ENCODE data around the gene GMDS.

GMDS gene

DNA sequence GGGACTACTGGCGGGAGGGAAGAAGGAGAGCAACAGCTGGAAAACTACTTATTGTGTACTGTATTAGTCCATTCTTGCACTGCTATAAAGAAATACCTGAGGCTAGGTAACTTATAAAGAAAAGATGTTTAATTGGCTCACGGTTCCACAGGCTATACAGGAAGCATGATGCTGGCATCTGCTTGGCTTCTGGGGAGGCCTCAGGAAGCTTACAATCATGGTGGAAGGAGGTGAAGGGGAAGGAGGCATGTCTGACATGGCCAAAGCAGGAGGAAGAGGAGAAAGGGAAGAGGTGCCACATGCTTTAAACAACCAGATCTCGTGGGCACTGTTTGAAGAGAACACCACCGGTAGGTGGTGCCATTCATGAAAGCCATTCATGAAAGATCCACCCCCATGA is 67.3 kb downstream of the GMDS start:
- DNase-seq (ENCODE audit: low read depth, low spot score), result no peak

DNA sequence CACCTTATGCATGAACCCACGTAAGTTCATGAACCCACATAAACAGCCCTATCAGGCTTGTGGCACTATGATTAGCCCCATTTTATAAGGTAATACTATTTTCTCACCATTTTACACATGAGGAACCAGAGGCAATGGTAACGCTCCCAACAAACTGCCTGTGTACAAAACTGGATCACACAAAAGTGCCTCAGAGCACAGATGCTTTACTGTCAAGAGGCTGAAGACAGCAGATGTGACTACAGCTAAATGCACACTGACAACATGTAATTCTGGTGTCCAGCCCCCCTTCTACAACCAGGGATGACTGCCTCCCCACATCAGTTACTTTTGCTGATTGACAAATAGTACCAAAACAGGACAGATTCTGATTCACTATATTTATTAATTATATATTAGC is 69.6 kb downstream of the GMDS start:
- no peak for DNase-seq (ENCODE audit: low read depth, low spot score)

DNA sequence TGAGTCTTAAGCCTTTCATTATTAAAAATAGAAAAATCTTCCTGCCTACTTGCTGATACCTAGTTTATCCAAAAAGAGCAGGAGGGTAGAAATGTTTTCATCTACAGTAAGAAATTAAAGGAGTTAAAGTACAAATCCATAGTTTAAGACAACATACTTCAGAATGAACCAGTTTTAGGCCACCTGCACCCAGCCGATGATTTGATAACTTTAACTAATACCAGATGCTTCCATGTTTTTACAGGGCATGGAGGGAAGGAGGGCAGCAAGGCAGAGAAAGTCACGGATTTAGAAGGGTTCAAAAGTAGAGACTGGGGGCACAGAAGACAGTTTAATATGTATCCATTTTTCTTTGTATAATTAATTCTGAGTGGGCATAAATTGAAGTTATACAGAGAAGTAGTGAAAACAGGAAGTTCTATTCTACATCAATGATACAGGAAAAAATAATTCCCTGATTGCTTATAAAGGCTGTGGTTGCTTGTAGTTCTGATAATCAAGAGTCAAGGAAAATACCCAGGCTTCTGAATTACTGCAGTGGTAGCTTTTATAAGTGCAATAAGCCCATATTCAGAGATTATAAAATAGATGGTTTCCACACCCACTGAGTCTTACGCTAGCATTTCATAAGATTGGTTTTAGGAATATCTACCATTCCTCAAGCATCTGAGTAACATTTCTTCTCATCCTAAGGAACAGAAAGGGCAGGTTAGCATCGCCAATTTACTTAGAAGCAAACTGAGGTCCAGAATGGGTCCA is 72.0 kb downstream of the GMDS start:
- no peak for DNase-seq (ENCODE audit: low read depth, low spot score)

DNA sequence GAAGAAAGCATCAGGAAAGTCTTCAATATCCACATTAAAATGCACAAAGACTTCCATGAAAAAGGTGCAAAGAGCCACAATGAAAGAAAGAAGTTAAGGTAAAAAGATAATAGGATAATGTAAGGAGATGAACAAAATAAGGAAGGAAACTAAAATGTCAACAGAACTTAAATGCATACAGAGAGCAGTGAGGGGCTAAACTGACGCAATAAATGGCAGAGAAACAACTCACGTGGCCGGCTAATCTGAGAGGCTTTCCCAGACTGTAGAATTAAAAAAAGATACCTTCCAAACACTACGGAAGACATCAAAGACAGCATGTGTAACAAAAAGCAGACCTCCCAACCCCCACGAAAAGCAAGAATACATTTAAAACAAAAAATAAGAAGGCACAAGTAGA is 73.7 kb downstream of the GMDS start:
- DNase-seq (ENCODE audit: low read depth, low spot score), result no peak

DNA sequence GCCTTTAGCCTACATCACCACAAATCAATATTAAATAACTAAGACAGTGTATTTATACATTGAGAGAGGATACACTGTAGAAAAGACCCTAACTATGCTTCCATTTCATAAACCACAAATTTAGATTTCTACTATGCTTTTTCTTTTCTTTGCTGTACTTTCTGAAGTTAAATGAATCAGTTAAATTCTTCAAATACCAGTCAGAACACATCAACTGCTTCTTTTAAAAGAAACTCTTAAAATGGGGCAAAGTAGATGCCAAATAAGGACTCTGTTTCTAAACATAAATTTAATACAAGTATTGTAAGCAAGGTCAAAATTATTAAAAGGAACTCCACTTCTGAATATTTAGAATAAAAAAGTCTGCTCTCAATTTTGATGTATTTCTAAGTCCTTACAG is 76.9 kb downstream of the GMDS start:
- no peak for DNase-seq (ENCODE audit: low read depth, low spot score)

DNA sequence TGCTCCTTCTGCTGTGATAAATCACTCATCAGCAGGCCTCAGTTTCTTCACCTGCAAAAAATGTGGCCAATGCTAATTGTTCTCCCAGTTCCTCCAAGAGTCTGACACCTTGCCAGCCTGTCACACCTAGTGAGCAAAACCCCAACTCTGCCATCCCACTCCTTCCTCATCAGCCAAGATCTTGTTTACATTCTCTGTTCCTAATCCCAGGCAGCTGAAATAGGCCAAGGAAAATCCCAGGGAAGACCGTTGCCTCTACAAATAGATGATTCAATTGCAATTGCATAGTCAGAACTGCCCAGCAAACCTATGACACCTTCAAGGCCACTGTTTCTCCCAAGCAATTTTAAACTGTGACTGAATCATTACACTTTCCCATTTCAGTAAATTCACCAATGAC is 78.7 kb downstream of the GMDS start:
- DNase-seq (ENCODE audit: low read depth, low spot score), result no peak

DNA sequence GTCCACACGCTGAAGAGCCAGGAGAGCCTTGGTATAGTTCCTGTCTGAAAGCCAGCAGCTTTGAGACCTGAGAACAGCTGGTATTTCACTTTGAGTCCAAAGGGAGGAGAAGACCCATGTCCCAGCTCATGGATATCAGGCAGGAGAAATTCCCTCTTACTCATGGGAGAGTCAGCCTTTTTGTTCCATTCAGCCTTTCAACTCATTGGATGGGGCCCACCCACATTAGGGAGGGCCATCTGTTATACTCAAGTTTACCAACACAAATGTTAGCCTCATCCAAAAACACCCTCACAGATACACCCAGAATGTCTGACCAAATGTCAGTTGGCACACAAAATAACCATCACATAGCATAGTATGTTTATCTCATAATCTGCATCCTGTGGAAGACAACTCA is 80.1 kb downstream of the GMDS start:
- no peak for DNase-seq (ENCODE audit: low read depth, low spot score)

DNA sequence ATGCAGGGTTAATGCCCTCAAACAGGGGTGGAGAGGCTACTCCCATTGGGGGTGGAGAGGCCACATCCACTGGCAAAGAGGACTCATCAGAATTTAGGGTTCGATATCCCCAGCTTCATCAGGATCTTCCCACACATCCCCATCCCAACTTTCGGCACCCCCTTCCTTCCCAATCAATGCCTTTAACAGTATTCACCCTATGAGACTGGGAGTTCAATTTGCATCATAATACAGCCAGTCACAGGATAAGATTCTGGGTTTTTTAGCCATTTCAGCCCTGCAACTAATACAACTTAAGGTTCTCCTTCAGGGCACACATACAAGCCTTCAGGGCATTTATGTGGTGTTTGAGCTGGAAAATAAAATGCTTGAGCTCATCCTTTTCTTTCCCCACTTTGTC is 80.9 kb downstream of the GMDS start:
- no peak for DNase-seq (ENCODE audit: low read depth, low spot score)

DNA sequence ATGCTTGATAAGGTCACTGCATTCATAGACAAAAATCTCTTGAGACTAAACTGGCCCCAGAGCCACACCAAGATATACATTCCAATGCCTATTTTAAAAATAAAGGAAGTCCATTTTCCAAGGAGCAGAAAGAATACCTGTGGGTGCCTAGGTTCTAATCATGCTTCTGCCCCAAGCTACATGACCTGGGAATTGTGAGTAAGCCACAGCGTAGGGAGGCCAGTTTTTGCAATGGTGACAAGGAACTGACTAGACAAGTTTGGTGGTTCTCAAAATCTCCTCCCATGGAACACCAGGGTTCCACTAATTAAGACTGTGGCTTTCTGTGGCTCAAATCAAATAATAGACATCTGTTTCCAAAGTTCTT is 83.3 kb downstream of the GMDS start:
- DNase-seq (ENCODE audit: low read depth, low spot score), result no peak

DNA sequence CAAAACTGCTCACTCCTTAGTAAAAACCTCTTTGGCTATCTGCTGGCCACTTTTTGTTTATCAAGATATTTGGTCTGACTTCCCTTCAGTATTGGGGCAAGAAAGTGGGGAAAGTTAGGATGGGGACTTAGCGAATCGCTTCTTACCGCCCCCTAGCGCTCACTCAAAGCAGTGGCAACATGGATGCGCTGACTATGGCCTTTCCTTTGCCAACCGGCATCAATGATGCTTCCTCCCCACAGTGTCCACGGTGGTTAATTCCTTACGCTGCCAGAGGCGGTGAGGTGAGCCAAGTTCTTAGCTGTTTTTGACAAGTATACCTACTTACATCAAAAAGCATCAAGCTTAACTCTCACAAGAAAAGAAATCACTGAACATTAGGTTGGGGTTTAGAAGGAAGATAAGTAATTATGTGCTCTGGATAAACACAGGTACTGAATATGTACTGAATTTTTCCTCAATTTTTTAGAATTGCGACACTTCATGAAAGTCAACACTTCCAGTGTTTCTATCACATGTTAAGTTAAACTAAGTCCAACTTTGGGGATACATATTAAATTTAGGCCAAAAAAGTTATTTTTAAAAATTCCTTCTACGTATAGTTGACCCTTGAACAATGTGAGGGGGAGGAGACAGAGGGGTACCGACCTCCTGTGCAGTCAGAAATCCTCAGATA is 86.7 kb downstream of the GMDS start:
- DNase-seq (ENCODE audit: low read depth, low spot score), result no peak

DNA sequence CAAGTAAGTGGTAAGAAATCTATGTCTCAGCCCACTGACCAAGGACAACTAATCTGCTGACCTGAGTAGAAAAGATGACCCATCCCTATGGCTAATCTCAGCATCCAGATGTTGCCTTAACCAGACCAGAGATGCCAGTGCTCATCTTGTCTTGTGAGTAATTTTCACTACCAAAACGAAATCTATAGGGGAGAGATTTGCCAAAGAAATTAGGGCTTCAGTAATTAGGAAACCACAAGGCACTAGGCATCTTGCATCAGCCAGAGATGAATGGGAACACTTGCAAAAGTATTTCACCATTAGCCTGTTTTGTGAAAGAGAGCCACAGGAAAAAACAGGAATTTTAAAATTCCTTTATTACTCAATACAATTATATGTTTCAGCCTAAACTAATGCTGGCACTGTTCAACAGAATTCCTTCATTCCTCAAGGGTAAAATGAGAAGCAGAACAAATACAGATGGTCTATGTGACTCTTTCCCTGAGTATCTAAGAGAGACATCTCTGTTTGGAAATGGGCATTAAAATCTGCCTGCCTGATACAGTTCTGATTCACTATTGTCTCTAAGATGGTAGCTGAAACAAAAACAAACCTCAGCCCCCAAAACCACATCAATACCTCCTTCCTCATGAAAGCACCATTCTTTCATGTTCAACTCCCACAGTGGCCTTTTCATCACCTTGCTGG is 87.8 kb downstream of the GMDS start:
- no peak for DNase-seq (ENCODE audit: low read depth, low spot score)

DNA sequence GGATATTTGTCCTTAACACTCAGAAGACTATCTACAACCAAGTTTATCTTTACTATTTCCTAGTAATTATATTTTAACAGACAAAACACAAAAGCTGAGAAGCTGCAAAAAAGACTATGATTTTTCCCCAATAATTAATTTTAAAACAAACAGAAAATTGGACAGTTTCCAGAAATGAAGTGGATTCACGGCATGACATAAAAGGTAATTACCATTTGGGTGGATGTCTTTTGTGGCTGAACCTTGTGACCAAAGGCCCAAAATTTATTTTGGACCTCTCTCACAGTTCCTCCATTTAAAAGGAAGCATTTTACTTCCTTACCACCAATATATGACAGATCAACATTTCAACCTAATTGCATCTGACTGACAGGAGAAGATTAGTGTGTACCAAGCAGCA is 90.2 kb downstream of the GMDS start:
- no peak for DNase-seq (ENCODE audit: low read depth, low spot score)

DNA sequence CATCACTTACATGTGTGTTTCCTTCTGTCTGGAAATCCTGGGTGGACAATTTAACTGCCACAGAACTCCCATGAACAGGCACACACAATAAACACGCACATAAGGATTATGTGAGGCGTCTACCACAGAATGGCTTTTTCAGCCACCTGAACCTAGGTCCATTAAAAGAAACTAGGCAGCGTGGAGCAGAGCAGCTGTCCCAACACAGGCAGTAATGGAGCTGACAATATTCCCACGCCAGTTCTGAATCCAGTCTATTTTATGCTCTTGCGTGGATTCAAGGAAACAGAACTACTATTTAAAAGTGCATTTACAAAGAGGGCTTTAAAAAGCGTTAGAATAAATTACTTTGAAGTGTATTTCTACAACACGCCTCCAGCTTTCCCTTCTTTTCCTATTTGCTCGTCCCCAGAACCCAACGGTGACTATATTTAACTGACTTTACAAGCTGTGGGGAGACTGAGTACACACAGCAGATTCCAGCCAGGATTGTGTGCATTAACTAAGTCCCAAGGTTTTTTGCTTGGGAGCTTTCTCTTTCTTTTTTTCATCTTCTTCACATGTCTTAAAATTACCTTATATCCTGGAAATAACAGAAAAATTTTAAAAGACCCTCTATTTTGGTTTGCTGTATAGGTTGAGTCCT is 95.9 kb downstream of the GMDS start:
- no peak for DNase-seq (ENCODE audit: low read depth, low spot score)

DNA sequence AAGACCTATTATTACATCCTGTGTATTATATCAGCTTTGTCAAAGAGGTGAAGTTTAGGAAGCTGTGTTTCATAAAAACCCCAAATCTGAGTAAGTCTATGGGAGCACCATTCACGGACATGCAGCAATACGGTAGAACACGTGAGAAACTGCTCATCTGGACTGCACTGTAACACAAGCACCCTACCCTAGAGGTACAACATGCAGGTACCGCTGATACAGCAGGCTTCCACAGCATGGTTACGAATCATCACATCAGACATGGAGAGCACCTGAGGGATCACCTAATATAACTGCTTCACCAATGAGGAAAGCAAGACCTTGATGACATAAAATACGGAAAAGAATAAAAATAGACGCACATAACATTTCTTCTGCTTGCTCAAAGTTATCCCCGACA is 96.7 kb downstream of the GMDS start:
- DNase-seq (ENCODE audit: low read depth, low spot score), result no peak

DNA sequence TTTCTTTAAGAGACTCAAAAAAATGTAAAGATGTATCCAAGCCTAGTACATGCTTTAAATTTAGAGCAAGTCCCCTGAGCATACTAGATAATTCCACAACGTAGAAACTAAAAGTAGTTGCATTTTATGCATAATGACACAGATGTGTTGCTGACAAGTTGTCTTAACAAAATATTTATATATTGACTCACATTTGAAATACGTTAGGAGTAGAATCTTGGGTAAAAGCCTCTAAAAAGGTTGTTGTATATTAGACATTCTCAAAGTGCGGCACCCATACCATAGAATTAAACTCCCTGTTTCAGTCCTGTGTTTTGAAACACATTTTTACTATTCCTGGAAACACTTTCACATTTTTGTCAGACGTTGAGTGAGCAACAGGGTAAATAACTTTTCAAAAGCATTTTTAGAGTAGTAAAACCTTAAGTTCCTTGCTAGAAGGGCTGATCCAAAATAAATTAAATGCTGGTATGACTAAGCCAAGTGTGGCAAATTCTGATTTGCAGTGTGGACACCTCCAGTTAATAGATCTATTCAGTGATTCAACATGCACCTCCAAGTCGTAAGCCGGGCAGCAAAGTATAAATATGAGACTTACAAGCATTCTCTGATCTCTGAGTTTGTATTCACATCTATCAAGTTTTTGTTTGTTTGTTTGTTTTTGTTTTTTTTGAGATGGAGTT is 97.5 kb downstream of the GMDS start:
- no peak for DNase-seq (ENCODE audit: low read depth, low spot score)

DNA sequence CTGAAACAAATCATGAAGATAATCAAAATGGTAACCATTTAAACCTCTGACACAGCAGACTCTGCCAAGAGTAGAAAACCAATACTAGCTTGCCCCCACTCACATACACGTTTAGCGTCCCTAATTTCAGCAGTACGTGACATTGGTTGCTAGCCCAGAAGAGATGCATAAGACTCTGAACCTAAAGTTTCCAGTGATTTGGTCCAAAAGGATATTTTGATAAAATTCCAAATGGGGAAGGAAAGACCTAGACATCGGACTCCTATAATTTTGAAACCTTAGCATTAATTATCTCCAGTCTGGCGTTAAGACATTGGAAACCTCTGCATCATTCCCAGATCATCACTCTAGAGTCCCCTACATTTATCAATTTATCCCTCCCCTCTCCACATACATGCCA is 98.1 kb downstream of the GMDS start:
- no peak for DNase-seq (ENCODE audit: low read depth, low spot score)

DNA sequence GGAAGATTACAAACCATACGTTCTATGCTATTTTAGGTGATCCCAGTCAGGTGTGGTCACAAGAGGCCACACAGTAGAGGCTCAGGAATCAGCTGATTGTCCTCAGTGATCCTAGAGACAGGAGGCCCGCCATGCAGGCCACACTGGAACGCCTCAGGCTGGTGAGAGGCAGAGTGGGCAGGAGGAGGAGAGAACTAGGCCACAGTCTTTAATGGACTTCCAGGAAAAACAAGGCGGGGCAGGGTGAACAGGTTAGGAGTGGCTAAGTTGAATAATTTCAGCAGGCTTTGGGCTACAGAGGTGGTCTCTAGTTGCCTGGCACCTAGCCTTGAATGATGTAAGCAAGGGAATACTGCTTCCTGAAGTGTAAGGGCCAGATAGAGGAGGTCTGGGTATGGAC is 101.2 kb downstream of the GMDS start:
- no peak for DNase-seq (ENCODE audit: low read depth, low spot score)

DNA sequence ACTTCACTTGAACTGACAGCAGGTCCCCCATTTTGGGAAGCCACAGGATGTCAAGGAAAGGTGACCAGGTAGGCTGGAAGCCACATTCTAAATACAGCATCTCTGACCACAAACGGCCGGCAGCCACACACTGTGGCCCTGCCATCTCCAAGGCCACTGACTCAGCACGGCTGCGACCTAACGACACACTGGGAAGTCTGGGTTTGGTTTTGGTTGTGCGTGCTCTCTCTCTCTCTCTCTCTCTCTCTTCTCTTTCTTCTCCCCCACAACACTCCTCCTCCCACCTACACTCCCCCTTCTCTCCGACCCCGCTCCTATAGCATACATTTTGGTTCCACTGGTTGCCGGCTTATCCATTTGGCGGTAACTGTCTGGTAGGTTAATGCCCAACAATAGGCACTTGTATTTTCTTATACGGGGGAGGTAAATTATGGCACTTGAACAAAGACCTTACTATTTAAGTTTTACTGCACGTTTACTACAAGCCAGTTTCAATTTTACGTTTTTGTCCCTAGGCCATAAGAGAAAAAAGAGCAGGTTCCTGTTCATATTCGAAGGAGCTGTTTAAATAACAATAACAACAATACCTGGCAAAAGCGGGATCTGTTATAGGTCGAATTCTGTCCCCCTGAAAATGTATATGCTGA is 103.6 kb downstream of the GMDS start:
- DNase-seq (ENCODE audit: low read depth, low spot score), result no peak

DNA sequence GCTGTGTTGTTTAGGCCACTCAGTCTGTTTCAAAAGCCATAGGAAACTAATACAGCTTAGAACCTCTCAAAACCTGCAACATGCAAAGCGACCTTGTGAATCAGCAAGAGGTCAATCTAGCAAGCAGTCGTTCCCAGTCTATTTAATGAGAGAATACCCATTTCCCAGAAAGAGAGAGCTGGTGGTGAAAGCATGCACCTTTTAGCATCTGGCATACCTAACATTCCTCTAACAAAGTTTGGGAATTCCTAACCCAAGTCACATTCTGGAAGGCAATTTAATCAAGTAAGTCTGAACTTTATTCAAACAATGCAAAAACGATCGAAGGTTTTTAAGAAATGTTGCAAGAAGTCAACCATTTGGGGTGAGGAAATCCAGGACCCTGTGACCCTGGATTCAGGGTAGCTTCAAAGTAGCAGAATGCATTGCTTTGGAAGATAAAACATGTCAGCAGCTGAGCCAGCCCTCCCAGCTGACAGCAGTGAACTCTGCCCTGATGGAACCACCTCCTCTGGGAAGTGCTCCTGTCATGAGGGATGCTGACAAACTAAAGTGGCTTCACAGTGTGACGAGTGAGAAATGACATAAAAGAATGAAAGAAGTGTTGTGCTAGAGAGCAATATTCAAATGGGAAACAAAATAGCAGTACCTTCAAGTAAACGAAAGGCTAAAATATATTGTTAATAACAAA is 104.8 kb downstream of the GMDS start:
- no peak for DNase-seq (ENCODE audit: low read depth, low spot score)

DNA sequence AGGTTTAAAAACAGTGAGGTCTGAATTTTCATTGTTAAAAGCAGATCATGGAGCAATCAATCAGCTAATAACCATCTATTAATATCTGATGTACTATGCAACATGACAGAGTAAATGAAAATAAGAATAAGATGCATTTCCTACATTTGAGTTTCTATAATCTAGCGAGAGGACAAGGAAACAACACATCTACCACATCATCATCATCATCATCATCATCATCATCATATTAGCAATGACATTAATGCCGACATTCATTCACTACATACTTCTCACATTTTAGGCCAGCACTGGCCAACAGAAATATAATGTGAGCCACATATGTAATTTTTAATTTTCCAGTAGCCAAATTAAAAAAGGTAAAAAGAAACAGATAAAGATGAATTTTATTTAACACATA is 110.0 kb downstream of the GMDS start:
- no peak for DNase-seq (ENCODE audit: low read depth, low spot score)

DNA sequence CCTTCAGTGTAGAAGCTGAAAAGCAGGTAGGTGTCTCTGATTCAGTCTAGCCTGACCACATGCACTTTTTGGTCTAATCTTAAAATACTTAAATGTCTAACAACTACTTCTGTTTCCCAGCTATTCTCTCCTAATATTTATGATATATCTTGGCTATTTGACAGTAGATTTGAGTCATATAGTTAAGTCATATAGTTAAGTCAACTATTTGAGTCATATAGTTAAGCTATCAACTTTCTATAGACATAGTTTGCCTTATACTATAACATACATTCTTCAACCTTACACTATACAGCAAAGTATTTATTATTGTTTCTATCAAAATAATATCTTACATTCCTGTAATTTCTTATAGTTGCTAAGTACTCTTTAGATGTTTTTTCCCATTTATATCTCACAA is 110.9 kb downstream of the GMDS start:
- DNase-seq (ENCODE audit: low read depth, low spot score), result no peak

Data from brain pericyte (primary cell).